Measurements from ENCODE around the gene ILF3.

The ILF3 gene

GRCh38 chr19:10713317-10713716, 59.2 kb downstream of the ILF3 start:
- no peak overlapping the region for H3K4me3 ChIP-seq (ENCODE audit: low read depth, low read length)
- no peak for DNase-seq (ENCODE audit: low read depth)
- TF ChIP-seq CTCF (conservative IDR thresholded peaks at IDR 0.05; ENCODE audit: low read depth, low read length): no peak

GRCh38 chr19:10717054-10717355, 62.9 kb downstream of the ILF3 start:
- peak overlapping the region; percentile 44 for H3K4me3 ChIP-seq (ENCODE audit: low read depth, low read length)
- DNase-seq (ENCODE audit: low read depth): no peak
- no peak for TF ChIP-seq CTCF (conservative IDR thresholded peaks at IDR 0.05; ENCODE audit: low read depth, low read length)

DNA sequence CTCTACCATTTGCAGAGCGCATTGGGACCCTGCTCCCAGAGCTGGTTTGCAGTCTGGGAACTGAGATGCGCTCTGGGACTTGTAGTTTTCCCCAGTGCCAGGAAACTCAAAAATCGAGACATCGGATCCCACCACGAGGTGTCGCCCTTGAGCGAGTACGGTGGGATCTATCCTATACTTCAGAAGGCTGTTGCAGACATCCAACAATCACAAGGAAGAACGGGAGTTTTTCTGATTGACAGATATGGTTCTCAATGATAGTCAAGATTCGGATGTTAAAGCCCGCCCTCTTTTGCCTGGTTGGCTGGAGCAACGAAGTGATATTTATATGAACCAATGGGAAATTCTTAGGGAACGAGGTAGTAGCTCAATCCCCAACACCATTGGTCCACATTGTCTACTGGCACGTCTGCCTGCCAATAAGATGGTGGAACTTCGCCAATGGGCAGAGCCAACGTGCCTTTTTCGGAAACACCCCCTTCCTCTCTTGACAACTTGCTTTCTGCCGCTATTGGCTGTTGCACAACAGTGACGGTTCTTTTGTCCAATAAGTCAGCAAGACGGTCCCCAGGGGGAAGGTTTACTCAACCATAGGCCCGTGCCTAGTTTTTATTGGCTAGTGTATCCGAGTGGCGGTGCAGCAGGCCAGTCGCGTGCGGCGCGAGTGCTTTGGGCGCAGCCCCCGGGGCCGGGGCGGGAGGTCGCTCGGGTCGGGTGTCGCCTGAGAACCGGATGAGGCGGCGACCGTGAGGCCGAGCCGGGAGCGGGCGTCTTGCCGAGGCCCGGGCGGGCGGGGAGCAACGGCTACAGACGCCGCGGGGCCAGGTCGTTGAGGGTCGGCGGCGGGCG, 63.4 kb downstream of the ILF3 start, which contains the start of gene DNM2:
Gene DNM2 (plus strand): TSS at position 724 of the 849 bp plus-strand sequence. CDS start 164 bp downstream, outside the sequence.
- H3K4me3 ChIP-seq (ENCODE audit: low read depth, low read length): peak within 1 kb of the TSS; percentile 97
- DNase-seq (ENCODE audit: low read depth): peak; percentile 100
- TF ChIP-seq CTCF (conservative IDR thresholded peaks at IDR 0.05; ENCODE audit: low read depth, low read length): peak; percentile 85

GRCh38 chr19:10718205-10719196, 64.4 kb downstream of the ILF3 start:
- H3K4me3 ChIP-seq (ENCODE audit: low read depth, low read length): peak overlapping the region; percentile 97
- DNase-seq (ENCODE audit: low read depth): peak; percentile 51
- no peak for TF ChIP-seq CTCF (conservative IDR thresholded peaks at IDR 0.05; ENCODE audit: low read depth, low read length)

GRCh38 chr19:10719466-10719961, 65.4 kb downstream of the ILF3 start:
- DNase-seq (ENCODE audit: low read depth): no peak
- no peak for TF ChIP-seq CTCF (conservative IDR thresholded peaks at IDR 0.05; ENCODE audit: low read depth, low read length)
- peak overlapping the region; percentile 97 for H3K4me3 ChIP-seq (ENCODE audit: low read depth, low read length)

GRCh38 chr19:10720607-10721125, 66.5 kb downstream of the ILF3 start:
- TF ChIP-seq CTCF (conservative IDR thresholded peaks at IDR 0.05; ENCODE audit: low read depth, low read length): no peak
- DNase-seq (ENCODE audit: low read depth): no peak
- no peak overlapping the region for H3K4me3 ChIP-seq (ENCODE audit: low read depth, low read length)
